Measurements from ENCODE around the gene UBAP1L. TPM values are rescaled to one million over a fixed set of nuclear protein-coding genes. Genes with fewer than 3 reads are reported as not detected.

The UBAP1L gene
- total RNA-seq, 1 donor from 2014 or later = 1.8 TPM

Other genes with a start within 250 kb of the UBAP1L start
- 1.6 TPM for gene ANKDD1A, start 203.3 kb downstream of the UBAP1L start, total RNA-seq
- gene SPG21, start 125.3 kb downstream of the UBAP1L start, total RNA-seq = 48.7 TPM
- 9.8 TPM for gene MTFMT, start 85.6 kb downstream of the UBAP1L start, total RNA-seq
- gene SLC51B, start 69.8 kb downstream of the UBAP1L start, total RNA-seq = not detected
- gene RASL12, start 47.2 kb downstream of the UBAP1L start, total RNA-seq = 1.5 TPM
- gene KBTBD13, start 38.5 kb downstream of the UBAP1L start, total RNA-seq = not detected
- gene PDCD7, start 18.6 kb upstream of the UBAP1L start, total RNA-seq = 18.6 TPM
- 49.3 TPM for gene CLPX, start 70.1 kb upstream of the UBAP1L start, total RNA-seq
- gene CILP, start 96.3 kb upstream of the UBAP1L start, total RNA-seq = 0.64 TPM
- gene PARP16, start 171.7 kb upstream of the UBAP1L start, total RNA-seq = 7.0 TPM
- gene RNU5A-1, start 180.9 kb upstream of the UBAP1L start, total RNA-seq = not detected
- 30.4 TPM for gene RNU5B-1, start 189.5 kb upstream of the UBAP1L start, total RNA-seq

Measured in esophagus mucosa (tissue), 1 donor.